Astrocyte (in vitro differentiated cells and primary cell): Measurements from ENCODE around the gene SFT2D3.

Source experiments
- EZH2 ChIP-seq: IDR thresholded peaks from 2 replicates; pipeline ENCODE4 v1.6.1; 2012; ENCODE audit warnings: mild to moderate bottlenecking, low read length, inconsistent platforms; ENCODE audit not compliant: insufficient read depth
- TF ChIP-seq, protein P1 (sequence below): IDR thresholded peaks from 2 replicates; pipeline ENCODE4 v1.5.1; 2011; ENCODE audit warnings: low read depth, mild to moderate bottlenecking, inconsistent platforms, low read length, moderate library complexity; ENCODE audit not compliant: insufficient read depth

DNA sequence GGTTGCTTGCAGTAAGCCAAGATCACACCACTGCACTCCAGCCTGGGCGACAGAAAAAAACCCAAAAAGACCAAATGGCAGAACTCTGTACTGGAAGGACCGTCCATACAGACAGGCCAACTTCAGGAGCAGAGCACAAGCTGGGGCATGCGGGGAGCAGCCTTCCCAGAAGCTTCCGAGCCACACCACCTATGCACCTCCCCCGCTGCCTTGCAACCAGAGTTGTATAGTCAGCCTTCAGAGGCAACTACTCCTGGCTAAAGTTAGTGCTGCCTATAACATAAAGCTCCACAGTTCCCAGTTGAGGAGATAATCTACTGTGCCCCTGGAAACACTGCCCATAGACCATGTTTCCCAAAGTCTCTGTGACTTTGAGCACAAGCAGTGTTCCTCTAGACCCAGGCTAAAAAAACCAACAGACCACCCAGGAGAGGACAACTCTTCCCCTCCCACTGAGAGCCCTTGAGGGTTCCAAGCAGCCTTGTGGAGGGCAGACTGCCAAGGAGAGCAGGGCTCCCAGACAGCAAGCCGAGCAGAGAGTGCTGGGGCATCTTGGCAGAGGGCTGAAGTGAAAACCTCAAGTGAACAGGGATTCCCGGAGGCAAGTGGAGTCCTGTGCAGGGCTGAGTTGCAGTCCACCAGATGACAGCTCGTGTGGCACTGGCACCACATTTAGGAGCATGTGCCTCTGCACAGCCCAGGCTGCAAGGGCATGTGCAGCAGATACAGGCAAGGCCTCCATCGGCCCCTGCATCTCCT lies 6.8 kb downstream of the SFT2D3 start:
- TF ChIP-seq, protein P1, sequence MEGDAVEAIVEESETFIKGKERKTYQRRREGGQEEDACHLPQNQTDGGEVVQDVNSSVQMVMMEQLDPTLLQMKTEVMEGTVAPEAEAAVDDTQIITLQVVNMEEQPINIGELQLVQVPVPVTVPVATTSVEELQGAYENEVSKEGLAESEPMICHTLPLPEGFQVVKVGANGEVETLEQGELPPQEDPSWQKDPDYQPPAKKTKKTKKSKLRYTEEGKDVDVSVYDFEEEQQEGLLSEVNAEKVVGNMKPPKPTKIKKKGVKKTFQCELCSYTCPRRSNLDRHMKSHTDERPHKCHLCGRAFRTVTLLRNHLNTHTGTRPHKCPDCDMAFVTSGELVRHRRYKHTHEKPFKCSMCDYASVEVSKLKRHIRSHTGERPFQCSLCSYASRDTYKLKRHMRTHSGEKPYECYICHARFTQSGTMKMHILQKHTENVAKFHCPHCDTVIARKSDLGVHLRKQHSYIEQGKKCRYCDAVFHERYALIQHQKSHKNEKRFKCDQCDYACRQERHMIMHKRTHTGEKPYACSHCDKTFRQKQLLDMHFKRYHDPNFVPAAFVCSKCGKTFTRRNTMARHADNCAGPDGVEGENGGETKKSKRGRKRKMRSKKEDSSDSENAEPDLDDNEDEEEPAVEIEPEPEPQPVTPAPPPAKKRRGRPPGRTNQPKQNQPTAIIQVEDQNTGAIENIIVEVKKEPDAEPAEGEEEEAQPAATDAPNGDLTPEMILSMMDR = no peak
- TF ChIP-seq EZH2 = no peak
